GM12874 (cell line): ENCODE data around the gene ZFTA.

Source experiments
- TF ChIP-seq, protein P1 (sequence below): IDR thresholded peaks from 2 replicates; pipeline ENCODE4 v1.5.1; 2011; ENCODE audit warnings: low read depth, mild to moderate bottlenecking, control low read depth, low read length, moderate library complexity; ENCODE audit not compliant: insufficient read depth

Gene ZFTA

DNA sequence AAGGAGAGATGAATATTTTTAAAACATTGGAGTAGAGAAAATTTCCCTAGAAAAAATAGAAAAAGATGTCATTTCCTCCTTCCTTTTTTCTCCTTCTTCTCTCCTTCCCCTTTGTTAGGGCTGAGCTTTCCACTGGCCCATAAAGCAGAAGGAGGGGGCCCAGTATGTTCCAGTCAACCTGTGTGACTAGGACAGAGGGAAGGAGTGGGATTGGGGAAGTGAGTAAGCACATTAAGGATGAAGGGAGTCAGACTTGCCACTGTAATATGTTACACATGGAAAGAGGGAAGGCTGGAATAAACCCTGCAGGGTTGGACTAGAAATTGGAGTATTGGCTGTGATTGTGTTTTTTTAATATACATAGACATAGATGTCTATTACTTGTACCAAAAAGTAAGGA lies 24.6 kb upstream of the ZFTA start:
- TF ChIP-seq, protein P1, sequence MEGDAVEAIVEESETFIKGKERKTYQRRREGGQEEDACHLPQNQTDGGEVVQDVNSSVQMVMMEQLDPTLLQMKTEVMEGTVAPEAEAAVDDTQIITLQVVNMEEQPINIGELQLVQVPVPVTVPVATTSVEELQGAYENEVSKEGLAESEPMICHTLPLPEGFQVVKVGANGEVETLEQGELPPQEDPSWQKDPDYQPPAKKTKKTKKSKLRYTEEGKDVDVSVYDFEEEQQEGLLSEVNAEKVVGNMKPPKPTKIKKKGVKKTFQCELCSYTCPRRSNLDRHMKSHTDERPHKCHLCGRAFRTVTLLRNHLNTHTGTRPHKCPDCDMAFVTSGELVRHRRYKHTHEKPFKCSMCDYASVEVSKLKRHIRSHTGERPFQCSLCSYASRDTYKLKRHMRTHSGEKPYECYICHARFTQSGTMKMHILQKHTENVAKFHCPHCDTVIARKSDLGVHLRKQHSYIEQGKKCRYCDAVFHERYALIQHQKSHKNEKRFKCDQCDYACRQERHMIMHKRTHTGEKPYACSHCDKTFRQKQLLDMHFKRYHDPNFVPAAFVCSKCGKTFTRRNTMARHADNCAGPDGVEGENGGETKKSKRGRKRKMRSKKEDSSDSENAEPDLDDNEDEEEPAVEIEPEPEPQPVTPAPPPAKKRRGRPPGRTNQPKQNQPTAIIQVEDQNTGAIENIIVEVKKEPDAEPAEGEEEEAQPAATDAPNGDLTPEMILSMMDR: no peak

DNA sequence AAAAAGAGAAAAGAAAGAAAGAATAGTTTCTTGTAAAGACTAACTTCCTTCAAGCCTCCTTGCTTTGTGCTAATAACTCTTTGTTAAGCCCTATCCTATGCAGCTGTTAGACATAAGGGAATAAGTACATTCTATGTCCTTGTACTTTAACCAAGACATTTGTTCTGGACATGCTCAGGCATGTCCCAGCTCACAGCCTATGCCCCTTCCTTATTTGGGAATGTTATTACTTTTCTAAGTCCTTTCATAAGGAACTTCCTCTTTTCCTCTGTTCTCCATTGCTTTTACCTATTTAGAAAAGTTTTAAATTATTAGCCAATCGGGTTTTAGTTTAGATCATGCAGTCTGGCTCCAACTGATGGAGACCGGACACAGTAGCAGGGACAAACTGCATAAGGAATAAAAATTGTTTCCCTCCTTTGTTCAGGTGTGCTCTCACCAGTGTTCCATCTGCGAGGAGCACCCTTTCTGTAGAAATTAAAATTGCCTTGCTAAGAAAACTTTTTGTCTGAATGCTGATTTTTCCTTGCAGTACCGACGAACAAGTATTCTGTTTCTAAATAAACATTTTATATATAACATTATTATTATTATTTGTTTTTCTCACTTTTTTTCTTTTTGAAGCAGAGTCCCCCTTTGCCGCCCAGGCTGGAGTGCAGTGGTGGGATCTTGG lies 23.1 kb upstream of the ZFTA start:
- TF ChIP-seq, protein P1: no peak

DNA sequence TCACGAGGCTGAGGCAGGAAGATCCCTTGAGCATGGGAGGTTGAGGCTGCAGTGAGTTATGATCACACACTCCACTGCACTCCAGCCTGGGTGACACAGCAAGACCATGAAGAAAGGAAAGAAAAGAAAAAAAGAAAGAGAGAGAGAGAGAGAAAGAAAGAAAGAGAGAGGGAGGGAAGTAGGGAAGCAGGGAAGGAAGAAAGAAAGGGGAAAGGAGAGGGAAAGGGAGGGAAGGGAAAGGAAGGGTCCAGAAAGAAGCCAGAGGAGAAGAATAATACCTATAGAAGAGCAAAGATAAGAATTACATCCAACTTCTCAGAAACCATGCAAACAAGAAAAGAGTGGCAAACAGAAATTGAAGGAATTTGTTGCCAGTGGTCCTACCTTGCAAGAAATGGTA lies 17.2 kb upstream of the ZFTA start:
- TF ChIP-seq, protein P1: no peak

DNA sequence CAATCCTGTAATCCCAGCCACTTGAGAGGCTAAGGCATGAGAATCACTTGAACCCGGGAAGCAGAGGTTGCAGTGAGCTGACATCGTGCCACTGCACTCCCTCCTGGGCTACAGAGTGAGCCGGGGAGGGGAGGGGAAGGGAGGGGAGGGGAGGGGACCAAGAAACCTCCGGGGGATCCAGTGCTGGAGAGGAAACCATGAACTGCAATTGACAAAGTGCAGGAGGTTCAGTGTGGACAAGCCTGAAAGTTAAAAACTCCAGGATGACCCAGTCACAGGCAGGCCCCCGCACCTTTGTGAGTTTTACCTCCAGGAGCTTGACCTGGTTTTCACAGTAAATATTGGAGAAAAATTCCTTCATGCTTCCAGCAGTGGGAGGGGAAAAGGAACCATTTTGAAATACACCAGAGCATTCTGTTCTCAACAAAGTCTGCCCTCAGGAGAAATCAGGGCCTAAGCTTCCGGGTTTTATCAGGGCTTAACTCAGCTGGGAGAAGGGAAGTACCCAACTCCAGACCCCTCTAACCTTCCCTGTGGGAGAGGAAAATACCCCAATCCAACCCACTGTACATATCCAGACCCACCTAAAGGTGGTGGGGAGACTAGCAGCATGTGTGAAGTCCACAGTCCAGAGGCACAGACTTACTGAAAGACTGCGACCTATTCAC lies 15.5 kb upstream of the ZFTA start:
- TF ChIP-seq, protein P1: no peak

DNA sequence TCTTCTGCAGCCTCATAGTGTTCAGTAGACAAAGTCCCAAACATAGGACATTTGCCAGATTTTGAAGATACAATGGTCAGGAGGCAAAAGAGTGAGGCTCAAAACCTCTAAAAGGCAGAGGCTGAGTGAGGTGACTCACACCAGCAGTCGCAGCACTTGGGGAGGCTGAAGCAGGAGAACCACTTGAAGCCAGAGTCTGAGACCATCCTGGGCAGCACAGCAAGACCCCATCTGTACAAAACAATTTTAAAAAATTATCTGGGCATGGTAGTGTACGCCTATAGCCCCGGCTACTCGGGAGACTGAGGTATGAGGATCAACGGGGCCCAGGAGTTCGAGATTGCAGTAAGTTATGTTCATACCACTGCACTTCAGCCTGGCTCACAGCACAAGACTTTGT lies 14.2 kb upstream of the ZFTA start:
- TF ChIP-seq, protein P1: no peak

DNA sequence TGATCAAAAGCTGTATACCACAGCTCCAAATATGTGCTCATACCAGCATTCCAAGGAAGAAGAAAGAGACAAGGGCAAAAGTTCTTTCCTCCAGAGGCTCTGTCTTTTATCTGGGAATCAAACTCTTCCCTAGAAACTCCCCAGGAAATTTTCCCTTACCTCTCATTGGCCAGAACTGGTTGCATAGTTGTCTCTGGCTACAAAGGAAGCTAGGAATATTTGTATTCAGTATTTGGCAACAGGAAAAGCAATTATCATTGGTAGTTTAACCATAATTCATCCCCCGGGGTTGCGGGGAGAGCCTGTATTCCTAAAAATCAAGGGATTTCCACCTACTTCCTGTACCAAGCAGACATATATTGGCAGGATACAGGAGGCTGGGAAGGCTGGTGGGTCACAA lies 10.5 kb upstream of the ZFTA start:
- TF ChIP-seq, protein P1: no peak

DNA sequence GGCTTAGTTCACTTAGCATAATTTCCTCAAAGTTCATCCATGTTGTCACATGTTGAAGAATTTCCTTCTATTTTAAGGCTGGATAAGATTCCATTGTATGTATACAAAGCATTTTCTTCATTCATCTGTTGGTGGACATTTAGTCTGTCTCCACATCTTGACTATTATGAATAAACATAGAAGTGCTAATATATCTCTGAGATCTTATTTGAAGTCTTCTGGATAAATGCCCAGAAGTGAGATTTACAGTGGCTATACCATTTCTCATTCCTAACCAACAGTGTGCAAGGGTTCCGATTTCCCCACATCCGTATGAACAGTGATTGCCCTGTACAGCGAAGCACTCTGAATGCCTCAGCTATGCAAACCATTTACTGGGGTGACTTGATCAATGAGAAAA lies 6.6 kb upstream of the ZFTA start:
- TF ChIP-seq, protein P1: no peak
